AG10803 (cell line): Measurements from ENCODE around the gene ERAS.
"Not testable (repeated sequence)": the region's sequence is repeated elsewhere in the genome, so short reads cannot be mapped to it uniquely, and the experiment has no call there.

Experiments
- DNase-seq: peaks from one replicate; pipeline ENCODE4 v3.0.0; 2010; ENCODE audit warnings: low read depth
- H3K4me3 ChIP-seq: 2 replicates; pipeline ENCODE4 v1.5.1; 2011; ENCODE audit warnings: mild to moderate bottlenecking, low read length, control low read depth
- CTCF ChIP-seq: conservative IDR thresholded peaks from 2 replicates; pipeline ENCODE4 v1.5.1; 2011; ENCODE audit warnings: mild to moderate bottlenecking, low read length, control low read depth, inconsistent platforms

ERAS gene

GRCh38 chrX:48806081-48806480 is 20.2 kb upstream of the ERAS start:
- TF ChIP-seq CTCF = no peak
- DNase-seq = no peak
- no peak overlapping the region for H3K4me3 ChIP-seq

GRCh38 chrX:48813644-48814043 is 12.7 kb upstream of the ERAS start:
- no peak for DNase-seq
- no peak for TF ChIP-seq CTCF
- H3K4me3 ChIP-seq = no peak overlapping the region

- no peak for DNase-seq
- no peak overlapping the region for H3K4me3 ChIP-seq
- no peak for TF ChIP-seq CTCF
Observed at GRCh38 chrX:48814722-48815121, 11.6 kb upstream of the ERAS start.

GRCh38 chrX:48815266-48815665 is 11.0 kb upstream of the ERAS start:
- DNase-seq = no peak
- TF ChIP-seq CTCF = no peak
- H3K4me3 ChIP-seq = no peak overlapping the region

GRCh38 chrX:48816014-48816810 is 10.1 kb upstream of the ERAS start:
- DNase-seq = no peak
- H3K4me3 ChIP-seq = no peak overlapping the region
- TF ChIP-seq CTCF = no peak

GRCh38 chrX:48818098-48818497 is 8.2 kb upstream of the ERAS start:
- no peak for DNase-seq
- TF ChIP-seq CTCF = no peak
- H3K4me3 ChIP-seq = no peak overlapping the region

- no peak for TF ChIP-seq CTCF
Observed at GRCh38 chrX:48818866-48819265, 7.4 kb upstream of the ERAS start.

GRCh38 chrX:48819394-48819793 is 6.9 kb upstream of the ERAS start:
- H3K4me3 ChIP-seq, DNase-seq: not testable (repeated sequence)

More at GRCh38 chrX:48818866-48819265, 7.4 kb upstream of the ERAS start:
- H3K4me3 ChIP-seq = no peak overlapping the region
- DNase-seq = no peak
